ENCODE measurements around the gene AQP10.
"Not testable (repeated sequence)": the region's sequence is repeated elsewhere in the genome, so short reads cannot be mapped to it uniquely, and the experiment has no call there.

AQP10 gene

GRCh38 chr1:154313066-154313356 is 7.9 kb upstream of the AQP10 start:
- H3K4me1 Mint-ChIP-seq: peaks cover 4% of the 10 kb centered on the region
- H3K27me3 Mint-ChIP-seq: no peaks in the 10 kb centered on the region
- H3K27ac Mint-ChIP-seq: peak overlapping the region; percentile 68
- H3K9me3 Mint-ChIP-seq: no peaks in the 10 kb centered on the region
- H3K36me3 Mint-ChIP-seq: no peaks in the 10 kb centered on the region
- no peak overlapping the region for H3K4me3 Mint-ChIP-seq

- not testable (repeated sequence) for H3K9me3 Mint-ChIP-seq, H3K4me3 Mint-ChIP-seq, H3K36me3 Mint-ChIP-seq, H3K27me3 Mint-ChIP-seq, H3K27ac Mint-ChIP-seq, H3K4me1 Mint-ChIP-seq
Observed at GRCh38 chr1:154314226-154314625, 6.7 kb upstream of the AQP10 start.

- H3K36me3 Mint-ChIP-seq: no peaks in the 10 kb centered on the region
- H3K4me1 Mint-ChIP-seq: no peaks in the 10 kb centered on the region
- no peak overlapping the region for H3K27ac Mint-ChIP-seq
- no peaks in the 10 kb centered on the region for H3K9me3 Mint-ChIP-seq
- no peaks in the 10 kb centered on the region for H3K27me3 Mint-ChIP-seq
- no peak overlapping the region for H3K4me3 Mint-ChIP-seq
Observed at GRCh38 chr1:154316704-154317103, 4.2 kb upstream of the AQP10 start.

- Mint-ChIP-seq H3K27me3 (no peaks in the 10 kb centered on the region), H3K4me3 (no peak overlapping the region), H3K9me3 (no peaks in the 10 kb centered on the region), H3K27ac (no peak overlapping the region), H3K36me3 (no peaks in the 10 kb centered on the region), H3K4me1 (no peaks in the 10 kb centered on the region)
Observed at GRCh38 chr1:154318386-154318785, 2.5 kb upstream of the AQP10 start.

- not testable (repeated sequence) for H3K4me3 Mint-ChIP-seq, H3K36me3 Mint-ChIP-seq, H3K9me3 Mint-ChIP-seq, H3K4me1 Mint-ChIP-seq, H3K27me3 Mint-ChIP-seq, H3K27ac Mint-ChIP-seq
Observed at GRCh38 chr1:154321609-154321934, 679 bp downstream of the AQP10 start.

GRCh38 chr1:154323493-154323892 is 2.6 kb downstream of the AQP10 start:
- H3K9me3 Mint-ChIP-seq: no peaks in the 10 kb centered on the region
- no peak overlapping the region for H3K4me3 Mint-ChIP-seq
- H3K27ac Mint-ChIP-seq: no peak overlapping the region
- no peaks in the 10 kb centered on the region for H3K36me3 Mint-ChIP-seq
- peaks cover 26% of the 10 kb centered on the region for H3K4me1 Mint-ChIP-seq
- no peaks in the 10 kb centered on the region for H3K27me3 Mint-ChIP-seq

GRCh38 chr1:154324241-154324640 is 3.3 kb downstream of the AQP10 start:
- no peak overlapping the region for H3K27ac Mint-ChIP-seq

GRCh38 chr1:154324669-154325582 is 4.0 kb downstream of the AQP10 start, which contains the start of gene ATP8B2:
Gene ATP8B2 (plus strand): TSS chr1:154325525. CDS start chr1:154328142, 2,617 bp downstream.
- peak within 1 kb of the TSS; percentile 95 for H3K4me3 Mint-ChIP-seq

More at GRCh38 chr1:154324241-154324640, 3.3 kb downstream of the AQP10 start:
- H3K27me3 Mint-ChIP-seq: no peaks in the 10 kb centered on the region
- peaks cover 29% of the 10 kb centered on the region for H3K4me1 Mint-ChIP-seq
- no peaks in the 10 kb centered on the region for H3K9me3 Mint-ChIP-seq
- H3K36me3 Mint-ChIP-seq: no peaks in the 10 kb centered on the region
- H3K4me3 Mint-ChIP-seq: peak overlapping the region; percentile 94

GRCh38 chr1:154325583-154326545 is 5.0 kb downstream of the AQP10 start:
- peaks cover 45% of the 10 kb centered on the region for H3K4me1 Mint-ChIP-seq

More at GRCh38 chr1:154324669-154325582, 4.0 kb downstream of the AQP10 start, which contains the start of gene ATP8B2:
- H3K27me3 Mint-ChIP-seq: no peaks in the 10 kb centered on the region
- no peaks in the 10 kb centered on the region for H3K9me3 Mint-ChIP-seq
- peak within 1 kb of the TSS; percentile 80 for H3K27ac Mint-ChIP-seq
- H3K36me3 Mint-ChIP-seq: no peaks in the 10 kb centered on the region
- peaks cover 36% of the 10 kb centered on the region for H3K4me1 Mint-ChIP-seq

GRCh38 chr1:154326546-154327465 is 5.9 kb downstream of the AQP10 start:
- Mint-ChIP-seq H3K36me3 (no peaks in the 10 kb centered on the region), H3K4me3 (peak overlapping the region; percentile 95), H3K4me1 (peaks cover 54% of the 10 kb centered on the region), H3K27ac (peak overlapping the region; percentile 80), H3K9me3 (no peaks in the 10 kb centered on the region), H3K27me3 (no peaks in the 10 kb centered on the region)

More at GRCh38 chr1:154325583-154326545, 5.0 kb downstream of the AQP10 start:
- H3K27me3 Mint-ChIP-seq: no peaks in the 10 kb centered on the region
- peak overlapping the region; percentile 95 for H3K4me3 Mint-ChIP-seq
- H3K27ac Mint-ChIP-seq: peak overlapping the region; percentile 80
- no peaks in the 10 kb centered on the region for H3K9me3 Mint-ChIP-seq
- no peaks in the 10 kb centered on the region for H3K36me3 Mint-ChIP-seq

GRCh38 chr1:154327466-154328317 is 6.8 kb downstream of the AQP10 start:
- Mint-ChIP-seq H3K4me1 (peaks cover 61% of the 10 kb centered on the region), H3K9me3 (no peaks in the 10 kb centered on the region), H3K27ac (peak overlapping the region; percentile 20), H3K27me3 (no peaks in the 10 kb centered on the region), H3K36me3 (no peaks in the 10 kb centered on the region), H3K4me3 (peak overlapping the region; percentile 85)

- Mint-ChIP-seq H3K36me3 (no peaks in the 10 kb centered on the region), H3K4me1 (peaks cover 61% of the 10 kb centered on the region), H3K27me3 (no peaks in the 10 kb centered on the region), H3K4me3 (peak overlapping the region; percentile 85), H3K27ac (no peak overlapping the region), H3K9me3 (no peaks in the 10 kb centered on the region)
Observed at GRCh38 chr1:154328318-154329151, 7.6 kb downstream of the AQP10 start.

GRCh38 chr1:154329152-154329521 is 8.2 kb downstream of the AQP10 start:
- Mint-ChIP-seq H3K27ac (peak overlapping the region; percentile 8), H3K4me1 (peaks cover 64% of the 10 kb centered on the region), H3K36me3 (no peaks in the 10 kb centered on the region), H3K27me3 (no peaks in the 10 kb centered on the region), H3K4me3 (peak overlapping the region; percentile 75), H3K9me3 (no peaks in the 10 kb centered on the region)
